HG03521 (cell line): ENCODE data around the gene METTL17.
"Not testable (repeated sequence)": the region's sequence is repeated elsewhere in the genome, so short reads cannot be mapped to it uniquely, and the experiment has no call there.

Source experiments
- ATAC-seq: cut with Tn5 transposase; IDR thresholded peaks from one replicate; pipeline ENCODE4 v1.9.1; 2021; ENCODE audit warnings: mild to moderate bottlenecking, moderate library complexity; ENCODE audit not compliant: unreplicated experiment

Gene METTL17

GRCh38 chr14:20989787-20990600 is at the start of gene METTL17:
TSS of gene METTL17 (plus strand) at chr14:20989980. CDS start at chr14:20990003, 23 bp downstream.
- peak; percentile 98 for ATAC-seq

DNA sequence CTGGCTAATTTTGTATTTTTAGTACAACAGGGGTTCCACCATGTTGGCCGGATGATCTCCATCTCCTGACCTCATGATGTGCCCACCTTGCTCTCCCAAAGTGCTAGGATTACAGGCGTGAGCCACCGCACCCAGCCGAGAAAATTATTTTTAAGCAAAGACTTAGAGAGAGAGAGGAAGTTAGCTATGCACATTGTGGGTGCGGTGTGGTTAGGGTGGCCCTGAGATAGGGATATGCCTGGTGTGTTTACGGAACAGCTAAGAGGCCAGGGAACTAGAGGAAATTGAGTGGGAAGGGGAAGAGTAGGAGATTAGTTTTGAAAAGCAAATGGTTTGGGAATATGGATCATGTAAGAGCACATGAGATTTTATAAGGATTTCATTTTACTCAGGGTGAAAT is 44.6 kb upstream of the METTL17 start:
- ATAC-seq: not testable (repeated sequence)

GRCh38 chr14:20946707-20947106 is 43.1 kb upstream of the METTL17 start:
- ATAC-seq: not testable (repeated sequence)

DNA sequence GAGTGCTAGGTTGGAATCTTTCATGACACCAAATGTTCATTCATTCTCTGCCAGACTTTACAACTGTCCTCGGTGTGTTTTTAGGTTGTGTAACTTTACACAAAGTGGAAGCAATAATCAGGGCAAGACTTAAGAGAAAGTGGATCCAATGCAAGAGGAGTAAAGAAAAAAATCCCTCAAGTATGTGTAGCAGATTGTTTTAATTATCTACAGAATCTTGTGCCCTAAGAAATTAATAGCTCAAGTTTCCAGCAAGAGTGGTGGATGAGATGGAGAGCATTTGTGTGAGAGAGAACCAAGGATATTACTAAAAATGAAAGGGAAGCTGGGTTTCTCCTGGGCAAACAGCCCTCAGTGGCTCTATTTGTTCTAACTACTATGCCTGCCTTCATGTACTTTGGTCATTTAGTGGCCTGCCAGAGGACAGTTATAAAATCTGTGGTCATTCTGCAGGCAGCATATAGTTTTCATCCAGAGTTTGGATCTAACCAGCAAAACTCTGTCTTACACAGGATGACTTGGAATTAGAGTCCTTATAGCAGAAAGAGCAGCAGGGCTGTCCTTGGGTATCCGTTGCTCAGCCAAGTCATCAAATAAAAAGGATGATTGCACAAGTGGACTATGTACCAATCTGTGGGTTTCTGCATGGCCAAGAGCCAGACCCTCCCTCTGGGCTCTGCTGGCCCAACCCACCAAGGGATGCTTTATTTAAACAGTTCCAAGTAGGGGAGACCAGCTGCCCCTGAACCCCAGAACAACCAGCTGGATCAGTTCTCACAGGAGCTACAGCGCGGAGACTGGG is 34.8 kb upstream of the METTL17 start, which contains the start of gene RNASE2:
Gene RNASE2, plus strand, starts transcription at position 752 of the 802 bp plus-strand sequence. CDS start 285 bp downstream, outside the sequence.
- ATAC-seq: not testable (repeated sequence)

- not testable (repeated sequence) for ATAC-seq
These were observed 34.3 kb upstream of the METTL17 start for GRCh38 chr14:20955538-20955873.

- no peak for ATAC-seq
These were observed 33.3 kb upstream of the METTL17 start for GRCh38 chr14:20956376-20956976.

GRCh38 chr14:20958946-20959345 is 30.8 kb upstream of the METTL17 start:
- not testable (repeated sequence) for ATAC-seq

DNA sequence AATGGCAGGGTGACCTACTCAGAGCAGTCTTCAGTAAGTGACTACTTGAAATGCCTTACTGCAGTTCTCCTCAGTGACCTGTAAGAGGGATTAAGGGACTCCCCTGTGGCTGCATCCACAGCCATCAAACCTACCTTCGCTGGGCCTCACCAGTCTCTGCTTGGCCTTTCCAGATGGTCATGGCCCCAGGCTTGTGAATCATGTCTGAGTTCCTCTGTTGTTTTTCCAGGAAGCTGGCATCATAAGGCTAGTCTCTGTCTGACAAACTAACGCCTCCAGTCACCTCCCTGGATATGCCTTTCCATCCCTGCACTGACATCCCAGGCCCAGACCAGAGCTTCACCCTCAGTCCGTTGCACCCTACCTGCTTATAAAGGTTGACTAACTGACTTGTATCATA is 20.4 kb upstream of the METTL17 start:
- ATAC-seq: no peak

- ATAC-seq: peak; percentile 6
These were observed 19.2 kb upstream of the METTL17 start for GRCh38 chr14:20970647-20970982.

DNA sequence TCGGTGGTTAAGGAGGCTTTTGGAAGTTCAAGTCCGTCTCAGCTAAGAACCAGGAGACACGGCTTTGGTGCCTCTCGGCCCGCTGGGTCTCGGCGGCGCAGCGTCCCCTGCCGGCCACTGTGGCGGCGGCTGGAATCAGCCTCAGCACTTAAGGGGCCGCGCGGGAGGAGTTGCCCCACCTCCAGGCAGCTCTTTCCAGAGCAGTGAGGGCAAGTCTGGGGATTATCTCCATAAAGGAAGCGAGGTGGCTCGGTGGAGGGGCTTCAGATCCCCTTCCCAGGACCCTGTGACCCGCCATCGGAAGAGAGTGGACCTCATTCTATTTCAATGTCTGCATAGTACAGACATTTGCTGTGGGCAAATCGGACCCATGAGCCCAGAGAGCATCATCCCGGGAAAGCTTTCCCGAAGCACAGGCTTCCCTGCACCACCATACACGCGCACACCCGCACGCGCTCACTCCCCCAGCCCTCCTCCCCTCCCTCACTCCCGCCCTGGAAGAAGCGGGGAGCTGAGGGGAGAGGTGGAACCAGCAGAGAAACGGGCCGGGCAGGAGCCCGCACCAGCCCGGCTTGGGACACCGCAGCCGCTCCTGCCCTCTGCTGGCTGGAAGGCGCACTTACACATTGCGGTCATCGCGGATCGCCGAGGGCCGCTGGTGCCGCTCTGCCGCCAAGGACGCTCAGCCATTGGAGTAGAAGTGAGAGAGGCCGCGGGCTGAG is 18.6 kb upstream of the METTL17 start:
- ATAC-seq: peak; percentile 78

DNA sequence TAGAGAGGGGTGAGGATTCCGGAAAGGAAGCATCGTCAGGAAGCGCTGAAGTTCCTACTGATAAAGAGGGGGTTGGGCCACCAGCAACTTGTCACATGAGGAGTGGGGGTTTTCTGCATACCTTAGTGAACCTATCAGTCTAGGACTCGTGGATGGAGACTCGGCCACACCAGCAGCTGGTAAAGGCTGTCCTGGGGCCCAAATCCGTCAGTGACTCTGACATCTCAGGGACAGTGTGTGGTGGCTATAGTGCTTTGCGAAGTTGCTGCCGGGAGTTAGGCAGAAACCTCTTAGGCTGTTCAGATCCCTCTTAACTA is 18.1 kb upstream of the METTL17 start:
- peak; percentile 27 for ATAC-seq

DNA sequence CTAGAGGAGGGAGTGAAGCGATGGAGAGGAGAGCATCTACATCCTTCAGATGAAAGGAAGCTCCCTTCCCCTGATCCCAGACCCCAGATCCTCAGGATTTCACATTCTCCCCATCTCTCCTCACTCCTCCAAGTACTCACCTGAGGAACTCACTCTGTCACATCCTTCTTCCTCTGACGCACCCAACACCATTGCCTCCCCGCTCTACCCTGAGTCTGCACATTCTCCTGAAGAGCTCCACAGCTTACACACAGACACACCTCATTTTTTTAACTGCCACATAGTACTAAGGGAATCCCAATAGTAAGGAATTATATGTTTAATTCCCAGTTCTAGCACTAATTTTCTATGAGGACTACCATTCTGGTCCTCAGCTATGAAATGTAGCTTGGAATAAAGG is 16.3 kb upstream of the METTL17 start:
- ATAC-seq: no peak

GRCh38 chr14:20976291-20976690 is 13.5 kb upstream of the METTL17 start:
- ATAC-seq: no peak

DNA sequence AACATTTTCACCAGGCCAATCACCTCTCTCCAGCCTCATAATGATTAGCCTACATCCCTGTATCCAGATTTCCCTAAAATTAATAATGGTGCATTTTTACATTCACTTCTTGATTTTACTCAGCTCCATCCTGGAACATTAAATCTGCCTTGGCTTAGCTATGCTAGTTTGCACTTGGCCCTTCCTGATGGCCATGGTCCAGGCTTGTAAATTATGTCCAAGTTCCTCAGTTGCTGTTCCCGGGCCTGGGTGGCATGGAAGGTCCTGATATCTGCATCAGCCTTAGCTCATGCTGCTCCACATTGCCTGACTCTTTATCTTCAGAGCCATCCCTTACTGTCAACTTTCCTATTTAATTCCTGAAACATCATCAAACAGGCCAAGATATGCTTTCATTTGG is 11.1 kb upstream of the METTL17 start:
- no peak for ATAC-seq

- ATAC-seq: no peak
These were observed 8.9 kb upstream of the METTL17 start for GRCh38 chr14:20980906-20981305.

- no peak for ATAC-seq
These were observed 7.0 kb upstream of the METTL17 start for GRCh38 chr14:20982646-20983369.

DNA sequence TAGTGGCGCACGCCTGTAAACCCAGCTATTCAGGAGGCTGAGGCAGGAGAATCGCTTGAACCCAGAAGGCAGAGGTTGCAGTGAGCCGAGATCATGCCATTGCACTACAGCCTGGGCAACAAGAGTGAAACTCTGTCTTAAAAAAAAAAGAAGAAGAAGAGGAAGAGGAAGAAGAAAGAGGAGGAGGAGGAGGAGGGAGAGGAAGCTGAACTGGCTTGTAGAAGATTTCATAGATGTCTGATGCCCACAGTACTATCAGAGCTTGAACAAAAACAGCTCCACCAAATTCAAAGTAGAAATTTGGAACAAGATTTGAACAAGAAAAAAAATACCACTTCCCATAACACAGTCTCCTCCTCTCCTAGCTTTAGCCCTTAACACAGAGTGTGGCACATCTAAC is 4.1 kb upstream of the METTL17 start:
- ATAC-seq: not testable (repeated sequence)

DNA sequence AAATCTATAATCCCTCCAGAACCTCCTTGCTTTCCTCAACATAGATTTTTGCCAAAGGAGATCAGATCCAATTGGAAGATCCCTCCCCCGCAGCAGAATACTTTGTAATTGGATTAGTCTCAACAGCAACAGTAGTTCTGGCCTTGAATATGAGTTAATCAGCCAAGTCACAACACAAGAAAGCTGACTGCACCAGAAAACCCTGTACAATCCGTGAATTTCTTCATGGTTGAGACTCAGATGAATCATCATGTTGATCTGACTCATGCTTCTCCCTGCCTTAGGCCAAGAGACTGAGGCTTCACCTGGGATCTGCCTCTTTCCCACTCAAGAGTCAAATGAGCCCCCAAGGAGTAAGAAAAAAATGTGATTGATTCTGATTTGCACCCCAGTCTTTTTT is 3.0 kb upstream of the METTL17 start:
- ATAC-seq: no peak

GRCh38 chr14:20988717-20989470 is 886 bp upstream of the METTL17 start:
- no peak for ATAC-seq

DNA sequence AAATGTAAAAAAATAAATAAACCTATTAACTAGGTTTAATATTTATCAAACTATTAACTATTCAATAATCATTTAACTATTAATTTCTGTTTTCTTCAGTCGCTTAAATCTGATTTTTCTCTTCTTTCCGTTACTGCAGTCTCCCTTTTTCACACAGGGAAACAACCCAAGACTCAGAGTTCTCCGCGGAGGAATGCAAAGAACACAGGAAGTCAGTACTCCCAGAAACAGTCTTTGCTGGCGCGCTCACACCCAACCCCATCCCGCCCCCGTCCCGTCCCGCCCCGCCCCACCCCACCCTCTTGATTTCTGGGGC is 351 bp upstream of the METTL17 start:
- ATAC-seq: no peak
